ENCODE data around the gene KIAA1549.

Gene KIAA1549

GRCh38 chr7:138957753-138958390 lies 23.3 kb downstream of the KIAA1549 start:
- Histone ChIP-seq H3K4me3 (ENCODE audit: low read length) (no peak overlapping the region), H3K36me3 (ENCODE audit: control insufficient read depth, insufficient read depth, low read length) (no peaks in the 10 kb centered on the region), H3K9me3 (ENCODE audit: control insufficient read depth, insufficient read depth, low read length) (no peaks in the 10 kb centered on the region), H3K27me3 (ENCODE audit: control insufficient read depth, insufficient read depth, low read length) (no peaks in the 10 kb centered on the region; the same call in 1 of the 2 replicates), H3K27ac (ENCODE audit: low read length) (no peak overlapping the region), H3K4me1 (ENCODE audit: control insufficient read depth, insufficient read depth, low read length) (peaks cover 2% of the 10 kb centered on the region; the same call in 1 of the 2 replicates)
- no peak for DNase-seq (ENCODE audit: low read depth, low spot score)
- no CpG with 5 or more reads among the region's 16 CpGs for WGBS (ENCODE audit: insufficient coverage, insufficient read length)

DNA sequence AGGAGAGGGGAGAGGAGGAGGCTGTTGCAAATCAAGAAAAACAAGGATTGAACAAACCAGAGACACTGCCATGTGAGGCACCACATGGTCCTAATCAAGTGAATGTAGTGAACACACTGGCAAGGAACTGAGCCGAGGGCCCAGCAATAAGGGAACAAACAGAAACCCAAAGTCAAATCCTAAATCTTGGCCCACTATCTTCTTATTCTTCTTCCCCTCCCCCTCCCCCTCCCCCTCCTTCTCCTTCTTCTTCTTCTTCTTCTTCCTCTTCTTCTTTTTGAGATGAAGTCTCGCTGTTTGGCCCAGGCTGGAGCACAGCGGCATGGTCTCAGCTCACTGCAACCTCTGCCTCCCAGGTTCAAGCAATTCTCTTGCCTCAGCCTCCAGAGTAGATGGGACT lies 24.0 kb downstream of the KIAA1549 start:
- no peaks in the 10 kb centered on the region for H3K9me3 ChIP-seq (ENCODE audit: control insufficient read depth, insufficient read depth, low read length)
- no peaks in the 10 kb centered on the region for H3K36me3 ChIP-seq (ENCODE audit: control insufficient read depth, insufficient read depth, low read length)
- DNase-seq (ENCODE audit: low read depth, low spot score), result no peak
- no CpG with 5 or more reads among the region's 3 CpGs for WGBS (ENCODE audit: insufficient coverage, insufficient read length)
- H3K27me3 ChIP-seq (ENCODE audit: control insufficient read depth, insufficient read depth, low read length), result no peaks in the 10 kb centered on the region; the same call in 1 of the 2 replicates
- no peak overlapping the region for H3K27ac ChIP-seq (ENCODE audit: low read length)
- no peak overlapping the region for H3K4me3 ChIP-seq (ENCODE audit: low read length)
- peaks cover 1% of the 10 kb centered on the region; the same call in 1 of the 2 replicates for H3K4me1 ChIP-seq (ENCODE audit: control insufficient read depth, insufficient read depth, low read length)

DNA sequence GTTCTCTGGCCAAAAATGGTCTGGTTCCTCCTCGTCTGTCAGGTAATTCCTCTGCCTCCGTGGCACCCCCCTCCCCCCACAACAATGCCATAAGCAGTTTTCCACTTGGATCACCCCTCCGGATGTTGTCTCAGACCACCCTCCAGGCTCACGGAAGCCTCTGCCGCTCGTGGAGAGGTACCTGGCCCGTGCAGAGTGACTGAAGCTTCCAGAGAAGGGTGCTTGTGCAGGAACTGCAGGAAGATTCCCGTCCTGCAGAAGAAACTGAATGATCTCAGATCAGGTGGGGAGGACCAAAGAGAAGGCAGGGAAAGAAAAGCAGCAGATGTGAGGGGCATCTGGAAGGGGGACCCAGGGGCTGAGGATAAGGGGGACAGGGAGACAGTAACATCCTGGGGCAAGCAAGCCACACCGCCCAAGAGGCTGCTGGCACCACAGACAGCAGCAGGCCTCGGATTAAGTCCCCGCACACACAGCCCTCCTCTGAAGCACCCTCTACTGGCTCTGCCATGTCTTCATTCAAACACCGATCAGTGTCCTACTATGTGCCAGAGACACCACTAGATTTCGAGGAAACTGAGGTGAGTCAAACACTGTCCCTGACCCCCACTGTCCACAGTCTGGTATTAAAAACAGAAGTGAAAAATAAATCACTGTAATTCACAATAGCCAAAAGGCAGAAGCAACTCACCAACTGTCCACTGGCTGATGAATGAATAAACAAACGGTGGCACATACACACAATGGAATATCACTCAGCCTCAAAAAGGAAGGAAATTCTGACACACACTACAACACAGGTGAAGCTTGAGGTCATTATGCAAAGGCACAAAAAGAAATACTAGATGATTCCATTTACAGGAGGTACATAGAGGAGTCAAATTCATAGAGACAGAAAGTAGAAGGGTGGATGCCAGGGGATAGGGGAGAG lies 26.4 kb downstream of the KIAA1549 start:
- no peaks in the 10 kb centered on the region; the same call in 1 of the 2 replicates for H3K27me3 ChIP-seq (ENCODE audit: control insufficient read depth, insufficient read depth, low read length)
- H3K36me3 ChIP-seq (ENCODE audit: control insufficient read depth, insufficient read depth, low read length), result no peaks in the 10 kb centered on the region
- no peak for DNase-seq (ENCODE audit: low read depth, low spot score)
- no CpG with 5 or more reads among the region's 14 CpGs for WGBS (ENCODE audit: insufficient coverage, insufficient read length)
- no peak overlapping the region for H3K4me3 ChIP-seq (ENCODE audit: low read length)
- H3K4me1 ChIP-seq (ENCODE audit: control insufficient read depth, insufficient read depth, low read length), result no peaks in the 10 kb centered on the region; the same call in 1 of the 2 replicates
- no peak overlapping the region for H3K27ac ChIP-seq (ENCODE audit: low read length)
- no peaks in the 10 kb centered on the region for H3K9me3 ChIP-seq (ENCODE audit: control insufficient read depth, insufficient read depth, low read length)

DNA sequence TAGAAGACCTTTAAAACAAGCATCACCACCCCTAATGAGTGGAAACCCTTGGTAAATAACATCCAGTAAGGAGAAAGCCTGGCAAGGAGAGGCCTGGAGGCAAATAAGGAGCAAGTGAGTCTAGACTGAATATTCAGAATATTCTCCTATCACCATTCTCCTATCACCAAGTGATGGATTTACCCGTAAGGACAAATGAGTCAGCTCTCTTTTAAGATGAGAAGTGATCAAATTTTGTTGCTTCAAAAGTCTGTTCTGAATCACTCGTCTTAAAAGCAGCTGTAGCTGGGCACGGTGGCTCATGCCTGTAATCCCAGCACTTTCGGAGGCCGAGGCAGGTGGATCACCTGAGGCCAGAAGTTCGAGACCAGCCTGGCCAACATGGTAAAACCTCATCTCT lies 28.4 kb downstream of the KIAA1549 start:
- DNase-seq (ENCODE audit: low read depth, low spot score), result no peak
- Histone ChIP-seq H3K27me3 (ENCODE audit: control insufficient read depth, insufficient read depth, low read length) (no peaks in the 10 kb centered on the region), H3K4me1 (ENCODE audit: control insufficient read depth, insufficient read depth, low read length) (no peaks in the 10 kb centered on the region; the same call in 1 of the 2 replicates), H3K9me3 (ENCODE audit: control insufficient read depth, insufficient read depth, low read length) (no peaks in the 10 kb centered on the region), H3K4me3 (ENCODE audit: low read length) (no peak overlapping the region), H3K27ac (ENCODE audit: low read length) (no peak overlapping the region), H3K36me3 (ENCODE audit: control insufficient read depth, insufficient read depth, low read length) (no peaks in the 10 kb centered on the region)
- no CpG with 5 or more reads among the region's 6 CpGs for WGBS (ENCODE audit: insufficient coverage, insufficient read length)

- Histone ChIP-seq H3K4me1 (ENCODE audit: control insufficient read depth, insufficient read depth, low read length) (no peaks in the 10 kb centered on the region; the same call in 1 of the 2 replicates), H3K9me3 (ENCODE audit: control insufficient read depth, insufficient read depth, low read length) (no peaks in the 10 kb centered on the region), H3K27me3 (ENCODE audit: control insufficient read depth, insufficient read depth, low read length) (no peaks in the 10 kb centered on the region), H3K4me3 (ENCODE audit: low read length) (no peak overlapping the region), H3K27ac (ENCODE audit: low read length) (no peak overlapping the region), H3K36me3 (ENCODE audit: control insufficient read depth, insufficient read depth, low read length) (no peaks in the 10 kb centered on the region)
- whole genome bisulfite sequencing (ENCODE audit: insufficient coverage, insufficient read length), result no CpG with 5 or more reads among the region's 9 CpGs
- no peak for DNase-seq (ENCODE audit: low read depth, low spot score)
These were observed 29.2 kb downstream of the KIAA1549 start for GRCh38 chr7:138951953-138952352.

DNA sequence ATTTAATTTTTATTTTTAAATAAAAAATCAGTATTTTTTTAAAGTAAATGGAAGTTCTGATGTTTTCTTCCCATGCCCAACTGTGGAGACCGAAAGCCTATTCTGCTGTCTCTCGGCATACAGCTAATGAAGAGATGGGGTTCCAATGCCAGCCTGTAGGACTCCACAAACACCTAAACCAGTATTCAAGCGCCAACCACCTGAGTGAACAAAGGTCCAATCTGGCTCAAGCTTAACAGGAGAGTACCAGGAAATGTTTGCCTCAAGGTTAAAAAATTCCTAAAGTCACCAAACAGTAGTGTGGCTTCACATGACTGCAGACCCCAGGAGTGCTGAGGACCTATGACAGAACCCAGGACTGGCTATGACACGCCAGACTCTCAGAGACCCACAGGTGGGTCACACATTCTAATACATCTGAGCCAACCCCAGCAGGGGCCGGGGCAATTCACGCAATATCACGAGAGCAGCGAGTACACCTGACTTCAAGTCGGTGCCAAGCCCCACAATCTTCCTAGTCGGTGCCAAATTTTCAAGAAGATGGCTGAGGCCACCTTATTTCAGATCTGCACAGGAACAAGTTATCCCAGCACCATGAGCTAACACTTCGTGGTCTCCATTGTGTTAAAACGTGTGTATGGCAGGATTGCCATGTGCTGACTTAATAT lies 31.6 kb downstream of the KIAA1549 start:
- H3K4me3 ChIP-seq (ENCODE audit: low read length), result no peak overlapping the region
- WGBS (ENCODE audit: insufficient coverage, insufficient read length), result no CpG with 5 or more reads among the region's 12 CpGs
- DNase-seq (ENCODE audit: low read depth, low spot score), result no peak
- H3K27ac ChIP-seq (ENCODE audit: low read length), result no peak overlapping the region
- 0 out of 2 replicates have a peak, but pooled peaks cover 2% of the 10 kb centered on the region for H3K4me1 ChIP-seq (ENCODE audit: control insufficient read depth, insufficient read depth, low read length)
- H3K27me3 ChIP-seq (ENCODE audit: control insufficient read depth, insufficient read depth, low read length), result no peaks in the 10 kb centered on the region
- H3K36me3 ChIP-seq (ENCODE audit: control insufficient read depth, insufficient read depth, low read length), result no peaks in the 10 kb centered on the region
- no peaks in the 10 kb centered on the region for H3K9me3 ChIP-seq (ENCODE audit: control insufficient read depth, insufficient read depth, low read length)

DNA sequence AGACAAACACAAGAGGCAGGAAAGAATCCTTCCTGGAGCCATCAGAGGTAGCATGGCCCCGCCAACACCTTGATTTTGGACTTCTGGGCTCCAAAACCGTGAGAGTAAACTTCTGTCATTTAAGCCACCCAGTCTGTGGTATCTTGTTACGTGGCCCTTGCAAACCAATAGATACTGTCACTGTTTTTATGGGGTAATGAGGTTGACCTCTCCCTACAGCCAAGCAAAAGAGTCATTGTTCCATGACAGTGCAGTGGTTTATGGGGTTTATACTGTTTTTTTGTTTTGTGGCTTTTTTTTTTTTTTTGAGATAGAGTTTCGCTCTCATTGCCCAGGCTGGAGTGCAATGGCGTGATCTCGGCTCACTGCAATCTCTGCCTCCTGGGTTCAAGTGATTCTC lies 32.8 kb downstream of the KIAA1549 start:
- no peak for DNase-seq (ENCODE audit: low read depth, low spot score)
- no peaks in the 10 kb centered on the region for H3K9me3 ChIP-seq (ENCODE audit: control insufficient read depth, insufficient read depth, low read length)
- H3K27me3 ChIP-seq (ENCODE audit: control insufficient read depth, insufficient read depth, low read length), result no peaks in the 10 kb centered on the region
- H3K4me1 ChIP-seq (ENCODE audit: control insufficient read depth, insufficient read depth, low read length), result 0 out of 2 replicates have a peak, but pooled peaks cover 2% of the 10 kb centered on the region
- H3K27ac ChIP-seq (ENCODE audit: low read length), result no peak overlapping the region
- no peaks in the 10 kb centered on the region for H3K36me3 ChIP-seq (ENCODE audit: control insufficient read depth, insufficient read depth, low read length)
- H3K4me3 ChIP-seq (ENCODE audit: low read length), result no peak overlapping the region
- no CpG with 5 or more reads among the region's 6 CpGs for WGBS (ENCODE audit: insufficient coverage, insufficient read length)

DNA sequence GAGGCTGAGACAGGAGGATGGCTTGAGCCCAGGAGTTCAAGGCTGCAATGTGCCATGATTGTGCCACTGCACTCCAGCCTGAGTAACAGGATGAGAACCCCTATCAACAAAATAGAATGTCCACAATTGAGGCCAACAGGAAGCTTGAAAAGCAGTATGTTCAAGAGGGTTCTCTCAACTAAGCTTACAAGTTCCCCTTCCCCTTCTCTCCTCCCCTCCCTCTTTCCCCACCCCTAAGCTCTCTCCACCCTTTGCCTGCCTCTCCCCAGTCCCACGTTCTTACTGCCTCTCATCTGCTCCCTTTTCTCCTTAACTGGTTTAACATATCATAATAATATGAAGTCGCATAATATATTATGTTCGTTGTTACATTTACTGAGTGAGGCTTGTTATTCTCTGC lies 35.4 kb downstream of the KIAA1549 start:
- no peaks in the 10 kb centered on the region for H3K9me3 ChIP-seq (ENCODE audit: control insufficient read depth, insufficient read depth, low read length)
- H3K27me3 ChIP-seq (ENCODE audit: control insufficient read depth, insufficient read depth, low read length), result no peaks in the 10 kb centered on the region
- H3K4me3 ChIP-seq (ENCODE audit: low read length), result no peak overlapping the region
- no peak for DNase-seq (ENCODE audit: low read depth, low spot score)
- no CpG with 5 or more reads among the region's 3 CpGs for WGBS (ENCODE audit: insufficient coverage, insufficient read length)
- H3K36me3 ChIP-seq (ENCODE audit: control insufficient read depth, insufficient read depth, low read length), result no peaks in the 10 kb centered on the region
- H3K27ac ChIP-seq (ENCODE audit: low read length), result no peak overlapping the region
- H3K4me1 ChIP-seq (ENCODE audit: control insufficient read depth, insufficient read depth, low read length), result peaks cover 3% of the 10 kb centered on the region; the same call in 1 of the 2 replicates

- whole genome bisulfite sequencing (ENCODE audit: insufficient coverage, insufficient read length), result no CpG with 5 or more reads among the region's 3 CpGs
- Histone ChIP-seq H3K4me3 (ENCODE audit: low read length) (no peak overlapping the region), H3K4me1 (ENCODE audit: control insufficient read depth, insufficient read depth, low read length) (peaks cover 3% of the 10 kb centered on the region; the same call in 1 of the 2 replicates), H3K36me3 (ENCODE audit: control insufficient read depth, insufficient read depth, low read length) (no peaks in the 10 kb centered on the region), H3K27me3 (ENCODE audit: control insufficient read depth, insufficient read depth, low read length) (no peaks in the 10 kb centered on the region), H3K27ac (ENCODE audit: low read length) (no peak overlapping the region), H3K9me3 (ENCODE audit: control insufficient read depth, insufficient read depth, low read length) (no peaks in the 10 kb centered on the region)
- DNase-seq (ENCODE audit: low read depth, low spot score), result no peak
These were observed 36.0 kb downstream of the KIAA1549 start for GRCh38 chr7:138945154-138945553.

DNA sequence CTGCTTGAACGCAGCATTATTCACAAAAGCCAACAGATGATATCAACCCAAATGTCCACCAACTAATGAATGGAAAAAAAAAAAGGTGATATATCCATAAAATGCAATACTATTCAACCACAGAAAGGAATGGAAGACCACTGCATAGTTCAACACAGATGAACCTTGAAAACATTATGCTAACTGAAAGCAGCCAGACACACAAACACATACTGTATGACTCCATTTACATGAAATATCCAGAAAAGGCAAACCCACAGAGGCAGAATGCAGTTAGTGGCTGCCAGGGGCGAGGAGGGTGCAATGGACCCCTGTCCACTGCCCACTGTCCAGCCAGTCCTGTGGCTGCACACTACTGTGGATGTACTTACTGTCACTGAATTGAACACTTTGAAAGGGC lies 36.6 kb downstream of the KIAA1549 start:
- H3K4me3 ChIP-seq (ENCODE audit: low read length), result no peak overlapping the region
- WGBS (ENCODE audit: insufficient coverage, insufficient read length), result no CpG with 5 or more reads among the region's 2 CpGs
- H3K9me3 ChIP-seq (ENCODE audit: control insufficient read depth, insufficient read depth, low read length), result no peaks in the 10 kb centered on the region
- H3K27ac ChIP-seq (ENCODE audit: low read length), result no peak overlapping the region
- peaks cover 3% of the 10 kb centered on the region; the same call in 1 of the 2 replicates for H3K4me1 ChIP-seq (ENCODE audit: control insufficient read depth, insufficient read depth, low read length)
- H3K36me3 ChIP-seq (ENCODE audit: control insufficient read depth, insufficient read depth, low read length), result no peaks in the 10 kb centered on the region
- H3K27me3 ChIP-seq (ENCODE audit: control insufficient read depth, insufficient read depth, low read length), result no peaks in the 10 kb centered on the region
- DNase-seq (ENCODE audit: low read depth, low spot score), result no peak

Measured in iPS DF 6.9 (cell line).